Left lung (tissue), 14 donors: ENCODE data around the gene OPCML. TPM values are rescaled to one million over a fixed set of nuclear protein-coding genes. Genes with fewer than 3 reads are reported as not detected.

Source experiments
- ATAC-seq: fragments of 200-7000 bp; cut with Tn5 transposase; one replicate; pipeline ENCODE4 v1.9.1; 2020; ENCODE audit warnings: moderate library complexity
- DNase-seq, 4 donors: peaks; one replicate each; pipeline ENCODE4 v3.0.0-alpha.2; 2013 to 2020
- H3K27ac ChIP-seq, 2 donors: fragments of 200-600 bp; sonication (generic) in 1 of 2; one replicate each; pipeline versions ENCODE4 v1.5.0 to v1.8.0; 2020 to 2021
- H3K27me3 ChIP-seq, 2 donors: fragments of 200-600 bp; sonication (generic) in 1 of 2; one replicate each; pipeline versions ENCODE4 v1.5.0 to v1.8.0; 2020 to 2021
- H3K36me3 ChIP-seq, 2 donors: fragments of 200-600 bp; sonication (generic) in 1 of 2; one replicate each; pipeline versions ENCODE4 v1.5.0 to v1.8.0; 2020 to 2021
- H3K4me1 ChIP-seq, 2 donors: fragments of 200-600 bp; one replicate each; pipeline ENCODE4 v1.8.0; 2021
- H3K4me3 ChIP-seq, 2 donors: fragments of 200-600 bp; sonication (generic) in 1 of 2; one replicate each; pipeline versions ENCODE4 v1.5.0 to v1.8.0; 2020 to 2021; ENCODE audit warnings: mild to moderate bottlenecking in 1 of 2
- H3K9me3 ChIP-seq, 2 donors: fragments of 200-600 bp; sonication (generic) in 1 of 2; one replicate each; pipeline versions ENCODE4 v1.5.0 to v1.8.0; 2020 to 2021
- CTCF ChIP-seq, 2 donors: fragments of 200-600 bp; sonication (generic) in 1 of 2; IDR thresholded peaks; one replicate each; pipeline versions ENCODE4 v1.5.0 to v1.8.0; 2021; ENCODE audit warnings: antibody characterized with exemption in 2 of 2
- intact Hi-C, 2 donors: fragments of 100-400 bp; cut with DNase I; formaldehyde crosslinking; loops; one replicate each; pipeline versions ENCODE4 v1.11.2 to v1.14.2; 2022
- long read RNA-seq, 12 donors: library from polyadenylated mRNA in 2 of 12; unstranded in 2 of 12; transcript quantifications; one replicate each; pipeline ENCODE4 v2.0.0 and lab custom pipeline, GENCODE V29; 2019 to 2026
- polyA plus RNA-seq, 6 donors: library from polyadenylated mRNA; unstranded; fragments of 120-200 nt; gene quantifications; one replicate each; pipeline ENCODE4 v1.2.1, GENCODE V29; 2013; ENCODE audit not compliant: insufficient read length in 6 of 6
- total RNA-seq, 2 donors: library from RNA; stranded (reverse); fragmentation: NEBNext Ultra II Directional; extraction: Animal tissue kit (Norgen Biotek cat#: 25700); gene quantifications; one replicate each; pipeline ENCODE4 v1.2.1, GENCODE V29; 2021
- donor health status: DM: no; HTN: yes; CAD: no.
- donor health status: DM: no; HTN: no; CAD: no.

OPCML gene
- total RNA-seq = not detected
- polyA plus RNA-seq = 1 to 10 TPM in 4 of 6 donors, under 1 TPM in 2; 0.98 to 5.3 (median 1.9) TPM
- long read RNA-seq, donor 1 = 0 reads
- long read RNA-seq, donor 2 = 0 reads
- long read RNA-seq, donor 3 = 0 reads
- long read RNA-seq, donor 4 = 0 reads
- long read RNA-seq, donor 5 = 0 reads
- long read RNA-seq, donor 6 = 0 reads
- long read RNA-seq, donor 7 = 0 reads
- long read RNA-seq, donor 8 = 0 reads
- long read RNA-seq, donor 9 = 0 reads
- long read RNA-seq, donor 10 = 0 reads
- long read RNA-seq, donor 11, partial matches to known transcripts = 18 of 18 reads
- long read RNA-seq, donor 11, other reads (novel, unspliced or antisense) = 0 of 18 reads
- long read RNA-seq, donor 12 = 0 reads

GRCh38 chr11:133531971-133532651 is at the start of gene OPCML:
Gene OPCML, minus strand, starts transcription at chr11:133532501.
- peaks cover 11 to 70% of the 10 kb centered on the region in 2 donors for H3K27me3 ChIP-seq
- H3K27ac ChIP-seq = no peak within 1 kb of the TSS

GRCh38 chr11:133581091-133581490 is 48.8 kb upstream of the OPCML start:
- Histone ChIP-seq H3K27me3 (peaks cover 0 to 7% of the 10 kb centered on the region in 2 donors), H3K4me3 (no peak overlapping the region), H3K27ac (no peak overlapping the region), H3K36me3 (no peaks in the 10 kb centered on the region), H3K9me3 (no peaks in the 10 kb centered on the region), H3K4me1 (no peaks in the 10 kb centered on the region)
- DNase-seq (no peak), ATAC-seq (no peak)
- intact Hi-C loops = no loop called here
- TF ChIP-seq CTCF (IDR thresholded peaks at IDR 0.05) = no peak

More at GRCh38 chr11:133531971-133532651, at the start of gene OPCML:
- DNase-seq (peak in 1 of 4 donors; percentile 5), ATAC-seq (no peak)
- intact Hi-C loops = no loop called here
- H3K9me3 ChIP-seq = no peaks in the 10 kb centered on the region
- no peaks in the 10 kb centered on the region for H3K36me3 ChIP-seq
- H3K4me1 ChIP-seq = no peaks in the 10 kb centered on the region
- H3K4me3 ChIP-seq = no peak within 1 kb of the TSS
- no peak for TF ChIP-seq CTCF (IDR thresholded peaks at IDR 0.05)

GRCh38 chr11:133579165-133580031 is 47.1 kb upstream of the OPCML start:
- DNase-seq (no peak), ATAC-seq (no peak)
- no peaks in the 10 kb centered on the region for H3K4me1 ChIP-seq
- H3K27me3 ChIP-seq = peaks cover 0 to 7% of the 10 kb centered on the region in 2 donors
- H3K27ac ChIP-seq = no peak overlapping the region
- TF ChIP-seq CTCF (IDR thresholded peaks at IDR 0.05) = no peak
- intact Hi-C loops = no loop called here
- no peak overlapping the region for H3K4me3 ChIP-seq
- no peaks in the 10 kb centered on the region for H3K9me3 ChIP-seq
- no peaks in the 10 kb centered on the region for H3K36me3 ChIP-seq

- Histone ChIP-seq H3K9me3 (no peaks in the 10 kb centered on the region), H3K27me3 (peaks cover 0 to 7% of the 10 kb centered on the region in 2 donors), H3K4me1 (no peaks in the 10 kb centered on the region), H3K4me3 (no peak overlapping the region), H3K27ac (no peak overlapping the region), H3K36me3 (no peaks in the 10 kb centered on the region)
- ATAC-seq = no peak
- no peak for TF ChIP-seq CTCF (IDR thresholded peaks at IDR 0.05)
- no peak for DNase-seq
- intact Hi-C loops = no loop called here
These were observed 45.1 kb upstream of the OPCML start for GRCh38 chr11:133577403-133577802.
